ENCODE measurements around the gene LRRFIP1. TPM values are rescaled to one million over a fixed set of nuclear protein-coding genes. Genes with fewer than 3 reads are reported as not detected.

Gene LRRFIP1
- total and polyA plus RNA-seq, 9 of the 15 experiments (the other 6 are each of a cell fraction or from before 2014, with no cell fraction given), result 13.1 to 45.2 (median 31.3) TPM

DNA sequence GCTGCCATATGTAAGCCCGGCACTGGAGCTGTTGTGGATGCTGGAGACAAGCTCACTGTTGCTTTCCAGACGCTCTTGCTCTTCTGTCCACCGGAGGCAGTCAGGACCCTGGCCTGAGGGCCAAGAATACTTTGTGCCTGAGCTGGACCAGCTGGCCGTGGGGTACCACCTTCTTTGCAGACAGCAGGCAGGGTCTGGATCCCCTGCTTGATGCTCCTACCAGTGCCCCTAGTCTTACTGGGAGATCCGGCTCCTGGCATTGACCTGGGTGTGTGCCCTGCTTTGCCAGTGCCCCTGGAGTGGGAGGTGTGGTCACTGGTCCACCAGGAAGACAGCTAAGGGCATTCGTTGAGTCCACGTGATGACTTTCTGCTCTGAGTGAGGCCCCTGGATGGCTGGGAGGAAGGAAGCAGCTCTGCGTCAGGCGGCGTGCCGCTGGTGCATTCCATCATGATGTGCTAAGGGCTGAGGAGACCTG is 59.3 kb downstream of the LRRFIP1 start:
- 27% methylated on average over 11 of the region's 11 CpGs for WGBS (ENCODE audit: insufficient coverage, low coverage, missing lambda C conversion rate)
- Histone ChIP-seq H4K20me1 (replicated peaks; ENCODE audit: control insufficient read depth, insufficient read depth, low read length) (no peaks in the 10 kb centered on the region), H3K36me3 (ENCODE audit: control insufficient read depth, insufficient read depth, low read length) (no peaks in the 10 kb centered on the region), H3K79me2 (ENCODE audit: control insufficient read depth, insufficient read depth, low read length) (no peaks in the 10 kb centered on the region), H3K9me1 (ENCODE audit: control insufficient read depth, insufficient read depth, low read length) (no peaks in the 10 kb centered on the region), H3K4me1 (replicated peaks in 1 of 2; ENCODE audit: control insufficient read depth in 2 of 2, insufficient read depth in 2 of 2, low read length in 2 of 2) (peaks cover 4 to 9% of the 10 kb centered on the region in 2 experiments; a peak in 4 of 5 replicates), H3K9me3 (replicated peaks; ENCODE audit: control insufficient read depth, insufficient read depth, low read depth, low read length) (no peaks in the 10 kb centered on the region), H2AFZ (ENCODE audit: low read depth, low read length) (no peak overlapping the region), H3K9ac (ENCODE audit: insufficient read depth in 1 of 2, low read depth in 2 of 2, low read length in 2 of 2) (no peak overlapping the region), H3K4me3 (no peak overlapping the region), H3K4me2 (ENCODE audit: insufficient read depth, low read length) (no peak overlapping the region), H3K27ac (ENCODE audit: extremely low read depth, low read depth, low read length) (no peak overlapping the region), H3K27me3 (ENCODE audit: control insufficient read depth in 2 of 2, insufficient read depth in 2 of 2, low read length in 2 of 2) (peaks cover 8 to 20% of the 10 kb centered on the region in 2 experiments; a peak in 3 of 5 replicates)
- BruUV-seq (replicated peaks), result no TSS peak
- ATAC-seq, result peak; percentile 41; the same call in 1 of the 3 replicates
- intact Hi-C loops (cut with micrococcal nuclease), result no loop called here
- ChIA-PET POLR2A (no interaction called here), CTCF (ENCODE audit: low intra/inter-chr PET ratio) (no interaction called here)
- TF ChIP-seq, protein P1, sequence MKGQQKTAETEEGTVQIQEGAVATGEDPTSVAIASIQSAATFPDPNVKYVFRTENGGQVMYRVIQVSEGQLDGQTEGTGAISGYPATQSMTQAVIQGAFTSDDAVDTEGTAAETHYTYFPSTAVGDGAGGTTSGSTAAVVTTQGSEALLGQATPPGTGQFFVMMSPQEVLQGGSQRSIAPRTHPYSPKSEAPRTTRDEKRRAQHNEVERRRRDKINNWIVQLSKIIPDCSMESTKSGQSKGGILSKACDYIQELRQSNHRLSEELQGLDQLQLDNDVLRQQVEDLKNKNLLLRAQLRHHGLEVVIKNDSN (CRISPR knock-in tag; IDR thresholded peaks at IDR 0.05), result 0 out of 2 replicates have a peak, but pooled peaks have one; percentile 19
- TF ChIP-seq NR2F6 (CRISPR knock-in tag; IDR thresholded peaks at IDR 0.05) (no peak), SMAD4 (CRISPR knock-in tag; conservative IDR thresholded peaks at IDR 0.05) (no peak), RNF2 (IDR thresholded peaks at IDR 0.05) (no peak), JUN (IDR thresholded peaks at IDR 0.05; ENCODE audit: borderline replicate concordance, low read depth, low read length) (no peak), JUN (CRISPR knock-in tag; IDR thresholded peaks at IDR 0.05; ENCODE audit: borderline replicate concordance) (no peak), YBX1 (IDR thresholded peaks at IDR 0.05) (no peak), THRAP3 (IDR thresholded peaks at IDR 0.05; ENCODE audit: borderline replicate concordance) (no peak)
- TF ChIP-seq, protein P2, sequence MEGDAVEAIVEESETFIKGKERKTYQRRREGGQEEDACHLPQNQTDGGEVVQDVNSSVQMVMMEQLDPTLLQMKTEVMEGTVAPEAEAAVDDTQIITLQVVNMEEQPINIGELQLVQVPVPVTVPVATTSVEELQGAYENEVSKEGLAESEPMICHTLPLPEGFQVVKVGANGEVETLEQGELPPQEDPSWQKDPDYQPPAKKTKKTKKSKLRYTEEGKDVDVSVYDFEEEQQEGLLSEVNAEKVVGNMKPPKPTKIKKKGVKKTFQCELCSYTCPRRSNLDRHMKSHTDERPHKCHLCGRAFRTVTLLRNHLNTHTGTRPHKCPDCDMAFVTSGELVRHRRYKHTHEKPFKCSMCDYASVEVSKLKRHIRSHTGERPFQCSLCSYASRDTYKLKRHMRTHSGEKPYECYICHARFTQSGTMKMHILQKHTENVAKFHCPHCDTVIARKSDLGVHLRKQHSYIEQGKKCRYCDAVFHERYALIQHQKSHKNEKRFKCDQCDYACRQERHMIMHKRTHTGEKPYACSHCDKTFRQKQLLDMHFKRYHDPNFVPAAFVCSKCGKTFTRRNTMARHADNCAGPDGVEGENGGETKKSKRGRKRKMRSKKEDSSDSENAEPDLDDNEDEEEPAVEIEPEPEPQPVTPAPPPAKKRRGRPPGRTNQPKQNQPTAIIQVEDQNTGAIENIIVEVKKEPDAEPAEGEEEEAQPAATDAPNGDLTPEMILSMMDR (IDR thresholded peaks at IDR 0.05 in 2 of 3, conservative IDR thresholded peaks at IDR 0.05 in 1 of 3; ENCODE audit: insufficient read depth in 2 of 3, low read depth in 1 of 3, low read length in 3 of 3), result 0 out of 6 replicates have a peak, but pooled peaks of 1 of the 3 experiments have one; percentile 9
- no peak for DNase-seq (ENCODE audit: extremely low read depth in 1 of 4, low spot score in 3 of 4)
- in situ Hi-C loops (cut with MboI), result no loop called here
- FAIRE-seq, result no peak

All from K562 (cell line).